ENCODE data around the gene ZHX3. TPM values are rescaled to one million over a fixed set of nuclear protein-coding genes. Genes with fewer than 3 reads are reported as not detected.

Gene ZHX3
- total RNA-seq, 1 donor from 2014 or later, result 13.4 TPM

- no peak overlapping the region for H3K4me3 ChIP-seq (ENCODE audit: low read depth, low read length)
- TF ChIP-seq, protein P1, sequence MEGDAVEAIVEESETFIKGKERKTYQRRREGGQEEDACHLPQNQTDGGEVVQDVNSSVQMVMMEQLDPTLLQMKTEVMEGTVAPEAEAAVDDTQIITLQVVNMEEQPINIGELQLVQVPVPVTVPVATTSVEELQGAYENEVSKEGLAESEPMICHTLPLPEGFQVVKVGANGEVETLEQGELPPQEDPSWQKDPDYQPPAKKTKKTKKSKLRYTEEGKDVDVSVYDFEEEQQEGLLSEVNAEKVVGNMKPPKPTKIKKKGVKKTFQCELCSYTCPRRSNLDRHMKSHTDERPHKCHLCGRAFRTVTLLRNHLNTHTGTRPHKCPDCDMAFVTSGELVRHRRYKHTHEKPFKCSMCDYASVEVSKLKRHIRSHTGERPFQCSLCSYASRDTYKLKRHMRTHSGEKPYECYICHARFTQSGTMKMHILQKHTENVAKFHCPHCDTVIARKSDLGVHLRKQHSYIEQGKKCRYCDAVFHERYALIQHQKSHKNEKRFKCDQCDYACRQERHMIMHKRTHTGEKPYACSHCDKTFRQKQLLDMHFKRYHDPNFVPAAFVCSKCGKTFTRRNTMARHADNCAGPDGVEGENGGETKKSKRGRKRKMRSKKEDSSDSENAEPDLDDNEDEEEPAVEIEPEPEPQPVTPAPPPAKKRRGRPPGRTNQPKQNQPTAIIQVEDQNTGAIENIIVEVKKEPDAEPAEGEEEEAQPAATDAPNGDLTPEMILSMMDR (conservative IDR thresholded peaks at IDR 0.05; ENCODE audit: low read depth, low read length), result no peak
- no peak for DNase-seq (ENCODE audit: low read depth)
Measured at GRCh38 chr20:41181567-41181966, 136.0 kb downstream of the ZHX3 start.

DNA sequence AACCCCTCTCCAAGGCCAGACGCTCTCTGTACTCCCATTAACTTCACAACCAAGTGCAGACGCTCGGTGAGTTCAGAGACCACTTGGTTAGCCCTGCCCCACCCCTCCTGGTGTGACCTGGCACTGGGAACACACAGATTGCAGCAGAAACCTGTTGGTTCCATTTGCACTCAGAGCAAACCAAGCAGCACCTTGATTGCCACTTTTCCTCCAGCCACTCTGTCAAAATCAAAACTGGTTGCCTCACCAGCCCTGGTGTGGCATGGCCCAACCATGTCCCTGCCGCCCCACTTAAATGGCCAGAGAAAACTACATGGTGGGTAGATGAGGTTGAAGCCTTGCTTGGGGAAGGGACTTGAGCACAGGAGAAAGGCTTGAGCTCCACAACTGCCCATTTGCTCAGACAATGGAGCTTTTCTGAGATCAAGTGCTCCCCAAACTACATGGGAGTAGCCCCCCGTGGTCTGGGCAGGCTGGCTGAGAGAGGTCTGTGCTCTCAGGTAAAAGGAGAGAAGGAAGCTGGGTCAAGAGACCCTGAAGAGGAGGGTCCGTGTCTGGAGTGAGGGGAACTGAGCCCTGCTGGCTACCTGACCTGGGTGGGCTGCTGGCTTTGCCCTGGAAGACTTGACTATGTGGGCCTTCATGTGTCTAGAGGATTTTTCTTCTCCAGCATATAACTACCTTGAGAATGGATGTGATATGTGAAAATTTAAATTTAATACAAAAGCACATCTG is 136.8 kb downstream of the ZHX3 start:
- DNase-seq (ENCODE audit: low read depth), result no peak
- no peak overlapping the region for H3K4me3 ChIP-seq (ENCODE audit: low read depth, low read length)
- TF ChIP-seq, protein P1 (conservative IDR thresholded peaks at IDR 0.05; ENCODE audit: low read depth, low read length), result no peak

- DNase-seq (ENCODE audit: low read depth), result no peak
- TF ChIP-seq, protein P1 (conservative IDR thresholded peaks at IDR 0.05; ENCODE audit: low read depth, low read length), result no peak
- no peak overlapping the region for H3K4me3 ChIP-seq (ENCODE audit: low read depth, low read length)
Measured at GRCh38 chr20:41179961-41180360, 137.6 kb downstream of the ZHX3 start.

GRCh38 chr20:41178904-41179432 is 138.6 kb downstream of the ZHX3 start:
- no peak overlapping the region for H3K4me3 ChIP-seq (ENCODE audit: low read depth, low read length)
- TF ChIP-seq, protein P1 (conservative IDR thresholded peaks at IDR 0.05; ENCODE audit: low read depth, low read length), result no peak
- no peak for DNase-seq (ENCODE audit: low read depth)

- no peak for DNase-seq (ENCODE audit: low read depth)
- TF ChIP-seq, protein P1 (conservative IDR thresholded peaks at IDR 0.05; ENCODE audit: low read depth, low read length), result no peak
- no peak overlapping the region for H3K4me3 ChIP-seq (ENCODE audit: low read depth, low read length)
Measured at GRCh38 chr20:41178495-41178894, 139.0 kb downstream of the ZHX3 start.

DNA sequence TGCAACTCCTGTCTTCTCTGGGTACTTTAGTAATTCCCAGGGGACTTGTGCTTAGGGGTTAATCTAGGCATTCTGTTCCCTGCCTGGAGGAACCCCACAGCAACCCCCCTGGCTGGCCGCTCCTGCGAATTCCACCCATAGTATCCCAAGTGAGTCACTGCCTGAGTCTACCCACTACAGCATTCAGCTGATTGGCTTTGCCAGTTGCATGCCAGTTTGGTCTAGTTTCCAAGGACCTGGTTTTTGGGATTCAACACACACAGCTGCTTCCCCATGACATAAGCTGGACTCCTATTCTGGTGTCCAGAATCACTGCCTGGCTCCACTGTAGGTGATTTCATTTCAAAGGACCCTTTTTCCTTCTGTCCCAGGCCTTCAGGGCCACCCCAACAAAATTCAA is 139.9 kb downstream of the ZHX3 start:
- no peak overlapping the region for H3K4me3 ChIP-seq (ENCODE audit: low read depth, low read length)
- DNase-seq (ENCODE audit: low read depth), result peak; percentile 63
- TF ChIP-seq, protein P1 (conservative IDR thresholded peaks at IDR 0.05; ENCODE audit: low read depth, low read length), result no peak
